SHP77 (cell line): ENCODE data around the gene CNGB1.
"Not testable (repeated sequence)": the region's sequence is repeated elsewhere in the genome, so short reads cannot be mapped to it uniquely, and the experiment has no call there.

Experiments used
- DNase-seq, 2 experiments: peaks; one replicate each; lab custom pipeline; 2025; lab: John Stamatoyannopoulos, UW

CNGB1 gene

GRCh38 chr16:57926041-57926440 is 44.9 kb downstream of the CNGB1 start:
- DNase-seq: no peak

DNA sequence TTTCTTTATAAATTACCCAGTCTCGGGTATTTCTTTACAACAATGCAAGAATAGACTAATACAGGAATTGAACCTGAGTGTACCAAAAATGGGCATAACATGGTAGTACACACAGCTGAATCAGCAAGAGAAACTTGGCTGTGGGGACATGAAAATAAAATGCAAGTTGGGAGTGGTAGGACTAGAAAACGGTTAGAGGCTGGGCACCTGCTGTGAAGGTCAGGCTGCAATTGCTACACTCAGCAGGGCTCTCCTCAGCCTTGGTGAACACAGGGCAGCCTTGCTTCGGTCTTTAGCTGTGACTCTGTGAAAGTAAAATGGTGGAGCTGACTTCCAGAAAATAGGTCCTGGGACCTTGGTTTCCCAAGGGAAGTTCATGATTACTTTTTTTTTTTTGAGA is 45.6 kb downstream of the CNGB1 start:
- DNase-seq: no peak

DNA sequence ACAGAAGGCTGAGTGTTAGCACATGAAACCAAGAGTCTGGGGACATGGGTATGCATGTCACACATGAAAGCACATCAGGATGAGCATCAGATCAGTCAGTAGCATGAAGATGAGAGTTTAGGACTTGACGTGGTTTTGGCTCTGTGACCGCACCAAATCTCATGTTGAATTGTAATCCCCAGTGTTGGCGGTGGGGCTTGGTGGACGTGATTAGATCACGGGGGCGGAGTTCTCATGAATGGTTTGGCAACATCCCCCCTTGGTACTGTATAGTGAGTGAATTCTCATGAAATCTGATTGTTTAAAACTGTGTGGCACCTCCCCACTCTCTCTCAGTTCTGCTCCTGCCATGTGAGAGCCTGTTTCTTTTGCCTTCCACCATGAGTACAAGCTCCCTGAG is 46.4 kb downstream of the CNGB1 start:
- DNase-seq: no peak

GRCh38 chr16:57923841-57924240 is 47.1 kb downstream of the CNGB1 start:
- no peak for DNase-seq

- DNase-seq: no peak
Measured at GRCh38 chr16:57923418-57923817, 47.5 kb downstream of the CNGB1 start.

- DNase-seq: no peak
Measured at GRCh38 chr16:57920880-57921229, 50.1 kb downstream of the CNGB1 start.

GRCh38 chr16:57920215-57920879 is 50.6 kb downstream of the CNGB1 start:
- no peak for DNase-seq

DNA sequence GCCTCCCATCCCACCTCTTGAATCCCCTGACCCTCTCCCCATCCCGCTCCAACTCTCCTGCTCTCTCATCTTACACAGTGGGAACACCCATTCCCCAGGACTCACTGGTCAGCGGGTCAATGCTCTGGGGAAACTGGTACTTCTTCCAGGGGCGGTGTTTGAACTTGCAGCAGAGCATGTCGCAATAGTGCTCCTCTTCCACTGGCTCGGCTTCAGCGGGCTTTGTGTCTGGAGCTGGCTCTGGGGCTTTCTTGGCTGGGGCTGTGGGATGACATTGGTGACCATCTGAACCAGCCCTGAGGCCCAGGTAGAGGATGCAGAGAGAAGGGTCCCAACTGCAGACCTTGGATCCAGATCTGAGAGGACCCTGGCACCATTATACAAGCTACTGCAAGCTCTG is 51.9 kb downstream of the CNGB1 start:
- DNase-seq: no peak

DNA sequence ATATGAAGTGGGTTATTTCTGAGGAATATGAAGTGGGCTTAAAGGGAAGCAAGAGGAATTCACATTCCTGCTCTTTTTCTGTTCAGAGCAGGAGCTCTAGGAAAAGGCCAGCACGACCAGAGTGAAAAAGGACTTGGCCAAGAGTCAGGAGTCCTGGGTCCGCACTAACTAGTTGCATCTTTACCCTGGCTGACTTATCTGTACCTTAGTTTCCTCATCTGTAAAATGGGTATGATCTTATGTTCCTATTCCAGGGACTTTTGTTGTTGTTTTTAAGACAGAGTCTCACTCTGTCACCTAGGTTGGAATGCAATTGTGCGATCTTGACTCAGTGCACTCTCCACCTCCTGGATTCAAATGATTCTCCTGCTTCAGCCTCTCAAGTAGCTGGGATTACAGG is 52.5 kb downstream of the CNGB1 start:
- no peak for DNase-seq

DNA sequence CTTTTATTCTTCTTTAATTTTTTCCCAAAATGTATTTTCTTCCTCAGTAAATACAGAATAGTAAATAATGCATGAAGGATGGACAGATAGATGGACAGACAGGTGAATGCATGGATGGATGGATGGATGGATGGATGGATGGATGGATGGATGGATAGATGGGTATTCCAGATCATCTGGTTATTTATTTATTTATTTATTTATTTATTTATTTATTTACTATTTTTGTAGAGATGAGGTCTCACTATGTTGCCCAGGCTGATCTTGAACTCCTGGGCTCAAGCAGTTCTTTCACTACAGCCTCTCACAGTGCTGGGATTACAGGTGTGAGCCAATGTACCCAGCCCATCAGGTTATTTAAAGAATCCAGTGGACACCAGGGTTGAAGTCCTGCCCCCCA is 53.0 kb downstream of the CNGB1 start:
- not testable (repeated sequence) for DNase-seq

DNA sequence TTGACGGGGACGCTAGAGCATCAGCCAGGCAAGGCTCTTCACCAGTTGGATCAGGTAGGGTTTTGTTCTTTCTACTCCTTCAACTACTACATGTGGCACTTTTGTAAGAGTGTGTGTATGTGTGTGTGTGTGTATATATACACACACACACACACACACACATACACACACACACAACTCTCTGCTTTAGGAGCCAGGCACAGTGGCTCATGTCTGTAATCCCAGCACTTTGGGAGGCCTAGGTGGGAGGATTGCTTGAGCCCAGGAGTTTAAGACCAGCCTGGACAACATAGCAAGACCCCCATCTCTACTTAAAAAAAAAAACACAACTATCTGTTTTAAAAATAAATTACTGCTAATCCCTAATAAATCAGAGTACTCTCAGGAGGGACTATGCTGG is 53.4 kb downstream of the CNGB1 start:
- not testable (repeated sequence) for DNase-seq

- no peak for DNase-seq
Measured at GRCh38 chr16:57916735-57917438, 54.0 kb downstream of the CNGB1 start.

- DNase-seq: no peak
Measured at GRCh38 chr16:57915811-57916488, 55.0 kb downstream of the CNGB1 start.

GRCh38 chr16:57915267-57915666 is 55.7 kb downstream of the CNGB1 start:
- DNase-seq: no peak

GRCh38 chr16:57914244-57915173 is 56.4 kb downstream of the CNGB1 start:
- no peak for DNase-seq

GRCh38 chr16:57912529-57913260 is 58.2 kb downstream of the CNGB1 start:
- DNase-seq: no peak

DNA sequence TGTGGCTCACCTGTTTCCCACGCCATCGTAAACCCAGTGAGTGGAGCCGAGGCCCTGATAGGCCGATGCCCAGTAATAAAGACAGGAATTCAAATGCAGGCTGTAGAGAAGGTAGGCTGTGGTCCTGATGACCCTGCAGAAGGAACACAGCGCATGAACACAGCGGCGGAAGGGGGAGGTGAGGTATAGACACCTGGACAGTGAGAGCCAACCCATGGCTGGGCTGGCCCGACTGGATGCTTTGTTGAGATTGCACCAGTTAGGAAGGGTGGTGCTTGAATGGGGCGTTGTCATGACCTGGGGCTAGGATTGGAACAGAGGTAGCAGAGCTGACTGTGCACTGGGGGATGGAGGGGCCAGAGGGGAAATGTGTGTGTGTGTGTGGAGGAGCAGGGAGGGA is 59.2 kb downstream of the CNGB1 start:
- DNase-seq: no peak

DNA sequence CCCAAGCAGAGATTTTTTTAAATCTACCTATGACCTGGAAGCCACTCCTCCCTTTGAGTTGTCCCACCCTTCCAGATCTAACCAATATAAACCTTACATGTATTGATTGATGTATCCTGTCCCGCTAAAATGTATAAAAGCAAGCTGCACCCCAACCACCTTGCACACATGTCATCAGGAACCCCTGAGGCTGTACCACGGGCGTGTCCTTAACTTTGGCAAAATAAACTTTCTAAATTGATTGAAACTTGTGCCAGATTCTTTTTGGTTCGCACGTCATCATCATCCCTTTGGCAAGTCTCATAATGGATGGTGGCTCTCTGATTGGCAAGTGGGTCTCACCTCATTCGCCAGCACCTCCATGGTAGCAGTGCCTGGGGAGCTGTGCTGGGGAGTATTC is 60.2 kb downstream of the CNGB1 start:
- DNase-seq: no peak

DNA sequence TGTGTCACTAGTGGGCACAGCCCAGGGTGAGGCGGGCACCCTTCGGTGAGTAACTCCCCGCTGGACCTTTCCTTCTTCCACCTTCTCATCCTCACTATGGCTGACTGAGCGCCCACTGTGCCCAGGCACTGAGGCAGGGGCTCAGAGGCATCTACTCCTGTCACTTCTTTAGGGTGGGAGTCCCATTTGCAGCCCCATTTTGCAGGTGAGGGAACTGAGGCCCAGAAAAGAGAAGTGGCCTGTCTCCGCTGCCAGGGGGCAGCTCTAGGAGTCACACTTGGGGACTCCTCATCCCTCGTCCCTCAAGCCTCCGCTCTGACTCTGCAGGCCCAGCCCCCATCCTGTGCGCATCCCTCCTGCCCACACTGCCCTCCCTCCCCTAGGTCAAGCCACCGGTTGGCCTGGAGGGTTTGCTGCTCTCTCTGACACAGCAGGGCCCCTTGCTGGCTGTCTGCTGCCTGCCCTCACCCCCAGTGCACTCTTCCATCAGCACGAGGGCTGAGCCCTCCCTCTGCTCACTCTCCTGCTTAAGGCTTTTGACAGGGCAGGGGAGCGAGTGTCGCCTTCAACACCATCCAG is 62.4 kb downstream of the CNGB1 start:
- DNase-seq: no peak

DNA sequence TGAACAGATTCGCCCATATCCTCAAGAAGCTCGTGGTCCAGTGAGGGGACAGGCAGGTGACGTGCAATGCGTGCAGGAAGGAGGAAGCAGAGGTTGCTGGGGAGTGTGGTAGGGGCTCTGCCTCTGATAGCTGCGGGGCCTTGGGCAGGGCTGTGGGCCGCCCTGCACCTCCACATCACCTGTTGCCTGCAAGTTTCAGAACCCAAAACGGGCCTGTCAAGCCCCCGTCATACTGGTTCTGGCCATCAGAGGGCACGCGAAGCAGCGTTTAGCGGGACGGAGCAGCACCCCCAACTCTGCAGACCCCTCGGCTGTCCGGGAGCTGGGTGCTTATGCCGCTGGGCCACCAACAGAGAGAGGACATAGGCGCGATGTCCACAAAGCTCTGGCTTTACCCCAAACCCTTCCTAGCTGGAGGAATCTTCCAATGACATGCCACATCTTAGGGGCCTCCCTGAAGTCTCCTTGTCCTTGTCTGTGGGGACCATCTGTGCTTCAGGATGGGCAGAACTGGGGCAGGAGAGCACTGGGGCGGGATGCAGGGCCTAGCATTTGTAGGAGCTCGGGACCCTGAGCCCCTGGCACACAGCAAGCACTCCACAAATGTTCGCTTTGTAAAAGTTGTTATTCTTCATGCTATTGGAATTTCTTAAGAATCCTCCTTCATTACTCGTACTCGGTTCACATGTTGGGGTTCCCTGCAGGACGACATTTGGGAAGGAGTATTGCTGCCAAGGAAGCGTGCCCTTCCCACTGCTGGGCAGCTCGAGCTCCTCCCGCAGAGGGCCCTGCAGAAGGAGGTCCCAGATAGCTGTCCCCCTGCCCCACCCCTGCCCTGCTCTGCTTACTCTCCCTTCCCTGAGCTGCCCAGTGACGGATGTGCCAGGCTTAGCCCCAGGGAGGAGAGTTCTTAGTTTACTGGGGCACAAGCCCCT is 64.3 kb downstream of the CNGB1 start:
- no peak for DNase-seq
